Peyer's patch (tissue), 4 donors: Measurements from ENCODE around the gene RAB5B.

Experiments used
- POLR2A ChIP-seq, 2 donors: fragments of 450-650 bp; IDR thresholded peaks; one replicate each; pipeline ENCODE4 v1.5.1; 2017; ENCODE audit warnings: antibody characterized with exemption in 2 of 2, mild to moderate bottlenecking in 2 of 2, moderate library complexity in 2 of 2
- TF ChIP-seq, protein P1 (sequence below), 6 experiments: fragments of 450-650 bp in 4 of 6; fragments of 200-600 bp in 2 of 6; sonication (generic) in 1 of 6; IDR thresholded peaks; one replicate each; pipeline ENCODE4 v1.5.1; 2017 to 2019; ENCODE audit warnings: antibody characterized with exemption in 6 of 6, mild to moderate bottlenecking in 3 of 6, moderate library complexity in 1 of 6

DNA sequence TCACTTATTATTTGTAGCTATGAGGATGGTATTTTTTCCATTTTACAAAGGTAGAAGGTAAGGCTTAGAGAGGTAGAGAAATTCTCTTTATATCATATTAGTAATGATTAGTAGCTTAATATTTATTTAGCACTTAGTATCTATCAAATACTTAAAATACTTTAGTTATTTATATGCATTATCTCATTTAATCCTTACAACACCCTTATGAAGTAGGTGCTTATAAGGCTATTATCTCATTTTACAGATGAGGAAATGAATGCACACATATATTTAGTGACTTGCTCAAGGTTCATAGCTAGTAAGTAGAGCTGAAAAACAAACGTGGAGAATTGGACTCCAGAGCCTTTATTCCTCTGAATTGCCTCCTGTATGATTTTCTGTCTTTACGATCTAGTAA, 11.0 kb downstream of the RAB5B start:
- TF ChIP-seq, protein P1, sequence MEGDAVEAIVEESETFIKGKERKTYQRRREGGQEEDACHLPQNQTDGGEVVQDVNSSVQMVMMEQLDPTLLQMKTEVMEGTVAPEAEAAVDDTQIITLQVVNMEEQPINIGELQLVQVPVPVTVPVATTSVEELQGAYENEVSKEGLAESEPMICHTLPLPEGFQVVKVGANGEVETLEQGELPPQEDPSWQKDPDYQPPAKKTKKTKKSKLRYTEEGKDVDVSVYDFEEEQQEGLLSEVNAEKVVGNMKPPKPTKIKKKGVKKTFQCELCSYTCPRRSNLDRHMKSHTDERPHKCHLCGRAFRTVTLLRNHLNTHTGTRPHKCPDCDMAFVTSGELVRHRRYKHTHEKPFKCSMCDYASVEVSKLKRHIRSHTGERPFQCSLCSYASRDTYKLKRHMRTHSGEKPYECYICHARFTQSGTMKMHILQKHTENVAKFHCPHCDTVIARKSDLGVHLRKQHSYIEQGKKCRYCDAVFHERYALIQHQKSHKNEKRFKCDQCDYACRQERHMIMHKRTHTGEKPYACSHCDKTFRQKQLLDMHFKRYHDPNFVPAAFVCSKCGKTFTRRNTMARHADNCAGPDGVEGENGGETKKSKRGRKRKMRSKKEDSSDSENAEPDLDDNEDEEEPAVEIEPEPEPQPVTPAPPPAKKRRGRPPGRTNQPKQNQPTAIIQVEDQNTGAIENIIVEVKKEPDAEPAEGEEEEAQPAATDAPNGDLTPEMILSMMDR (IDR thresholded peaks at IDR 0.05): no peak
- no peak for TF ChIP-seq POLR2A (IDR thresholded peaks at IDR 0.05)
